ENCODE results near the gene CD1E.
"Not testable (repeated sequence)": the region's sequence is repeated elsewhere in the genome, so short reads cannot be mapped to it uniquely, and the experiment has no call there.

The CD1E gene

GRCh38 chr1:158331106-158331425, 22.6 kb upstream of the CD1E start:
- no peak for TF ChIP-seq Cebpa-rat (IDR thresholded peaks at IDR 0.05)
- no peak overlapping the region for H3K4me3 ChIP-seq

GRCh38 chr1:158331481-158332150, 22.1 kb upstream of the CD1E start, which contains the start of gene CD1B:
Gene CD1B, minus strand, starts transcription at chr1:158331531. Its CDS starts 108 bp downstream, at chr1:158331423.
- no peaks in the 10 kb centered on the region for H3K36me3 ChIP-seq
- no peak within 1 kb of the TSS for H3K4me2 ChIP-seq
- H3K27me3 ChIP-seq: no peaks in the 10 kb centered on the region
- no peak within 1 kb of the TSS for H3K9ac ChIP-seq
- no peaks in the 10 kb centered on the region for H4K20me1 ChIP-seq
- peaks cover 51% of the 10 kb centered on the region for H3K4me1 ChIP-seq
- no peak for TF ChIP-seq Cebpa-rat (IDR thresholded peaks at IDR 0.05)
- H3K9me3 ChIP-seq: peaks cover 3% of the 10 kb centered on the region; the same call in 1 of the 2 replicates
- H3K4me3 ChIP-seq: no peak within 1 kb of the TSS
- H3K27ac ChIP-seq: no peak within 1 kb of the TSS

More at GRCh38 chr1:158331106-158331425, 22.6 kb upstream of the CD1E start:
- peaks cover 3% of the 10 kb centered on the region; the same call in 1 of the 2 replicates for H3K9me3 ChIP-seq
- no peaks in the 10 kb centered on the region for H3K27me3 ChIP-seq
- no peak overlapping the region for H3K27ac ChIP-seq
- H3K4me1 ChIP-seq: peaks cover 46% of the 10 kb centered on the region
- H4K20me1 ChIP-seq: no peaks in the 10 kb centered on the region
- no peak overlapping the region for H3K9ac ChIP-seq
- H3K36me3 ChIP-seq: no peaks in the 10 kb centered on the region
- H3K4me2 ChIP-seq: no peak overlapping the region

- no peaks in the 10 kb centered on the region for H4K20me1 ChIP-seq
- H3K27me3 ChIP-seq: no peaks in the 10 kb centered on the region
- no peaks in the 10 kb centered on the region for H3K9me3 ChIP-seq
- no peaks in the 10 kb centered on the region for H3K36me3 ChIP-seq
- no peak overlapping the region for H3K9ac ChIP-seq
- H3K4me2 ChIP-seq: peak overlapping the region; percentile 69
- H3K4me3 ChIP-seq: no peak overlapping the region
- TF ChIP-seq Cebpa-rat (IDR thresholded peaks at IDR 0.05): no peak
- peaks cover 53% of the 10 kb centered on the region for H3K4me1 ChIP-seq
- no peak overlapping the region for H3K27ac ChIP-seq
Observed at GRCh38 chr1:158333405-158334155, 20.1 kb upstream of the CD1E start.

- Histone ChIP-seq H3K4me2 (peak overlapping the region; percentile 69), H3K27ac (no peak overlapping the region; the same call in 1 of the 2 replicates), H3K9ac (no peak overlapping the region), H3K36me3 (no peaks in the 10 kb centered on the region), H3K9me3 (no peaks in the 10 kb centered on the region), H3K4me3 (no peak overlapping the region), H3K27me3 (no peaks in the 10 kb centered on the region), H4K20me1 (no peaks in the 10 kb centered on the region), H3K4me1 (peaks cover 45% of the 10 kb centered on the region)
- peak; percentile 66; the same call in 1 of the 2 replicates for TF ChIP-seq Cebpa-rat (IDR thresholded peaks at IDR 0.05)
Observed at GRCh38 chr1:158334526-158335212, 19.0 kb upstream of the CD1E start.

GRCh38 chr1:158335213-158335532, 18.5 kb upstream of the CD1E start:
- H3K4me1 ChIP-seq: peaks cover 44% of the 10 kb centered on the region
- H3K9me3 ChIP-seq: no peaks in the 10 kb centered on the region
- TF ChIP-seq Cebpa-rat (IDR thresholded peaks at IDR 0.05): no peak
- no peaks in the 10 kb centered on the region for H3K27me3 ChIP-seq
- H3K9ac ChIP-seq: no peak overlapping the region
- H3K4me3 ChIP-seq: no peak overlapping the region
- peak overlapping the region; percentile 69 for H3K4me2 ChIP-seq
- no peaks in the 10 kb centered on the region for H3K36me3 ChIP-seq
- H4K20me1 ChIP-seq: no peaks in the 10 kb centered on the region
- no peak overlapping the region; the same call in 1 of the 2 replicates for H3K27ac ChIP-seq

GRCh38 chr1:158336413-158336812, 17.3 kb upstream of the CD1E start:
- H3K9ac ChIP-seq, H3K36me3 ChIP-seq, H3K27ac ChIP-seq, H4K20me1 ChIP-seq, H3K4me3 ChIP-seq, H3K27me3 ChIP-seq, H3K9me3 ChIP-seq: not testable (repeated sequence)
- Histone ChIP-seq H3K4me2 (peak overlapping the region; percentile 32), H3K4me1 (peaks cover 44% of the 10 kb centered on the region)

GRCh38 chr1:158348946-158349345, 4.7 kb upstream of the CD1E start:
- H3K4me3 ChIP-seq, H3K36me3 ChIP-seq, H3K4me2 ChIP-seq: not testable (repeated sequence)

GRCh38 chr1:158354255-158354654, 561 bp downstream of the CD1E start:
- H3K4me1 ChIP-seq: peaks cover 21% of the 10 kb centered on the region
- no peaks in the 10 kb centered on the region for H3K27me3 ChIP-seq
- H3K4me2 ChIP-seq: peak overlapping the region; percentile 60
- no peaks in the 10 kb centered on the region for H3K9me3 ChIP-seq
- TF ChIP-seq Cebpa-rat (IDR thresholded peaks at IDR 0.05): no peak
- H3K36me3 ChIP-seq: no peaks in the 10 kb centered on the region
- H4K20me1 ChIP-seq: no peaks in the 10 kb centered on the region
- H3K27ac ChIP-seq: peak overlapping the region; percentile 8; the same call in 1 of the 2 replicates
- no peak overlapping the region for H3K9ac ChIP-seq
- H3K4me3 ChIP-seq: no peak overlapping the region

More at GRCh38 chr1:158348946-158349345, 4.7 kb upstream of the CD1E start:
- H3K9me3 ChIP-seq: peaks cover 19% of the 10 kb centered on the region
- not testable (repeated sequence) for H3K27me3 ChIP-seq, H3K27ac ChIP-seq, H3K9ac ChIP-seq, H4K20me1 ChIP-seq
- peaks cover 15% of the 10 kb centered on the region for H3K4me1 ChIP-seq

GRCh38 chr1:158355773-158356285, 2.1 kb downstream of the CD1E start:
- no peak overlapping the region for H3K4me2 ChIP-seq
- no peak overlapping the region for H3K27ac ChIP-seq
- H3K4me3 ChIP-seq: no peak overlapping the region
- no peak for TF ChIP-seq Cebpa-rat (IDR thresholded peaks at IDR 0.05)
- no peaks in the 10 kb centered on the region for H4K20me1 ChIP-seq
- no peaks in the 10 kb centered on the region for H3K27me3 ChIP-seq
- H3K36me3 ChIP-seq: no peaks in the 10 kb centered on the region
- H3K4me1 ChIP-seq: peaks cover 15% of the 10 kb centered on the region
- H3K9ac ChIP-seq: no peak overlapping the region
- no peaks in the 10 kb centered on the region for H3K9me3 ChIP-seq

- Histone ChIP-seq H3K9ac (no peak overlapping the region), H3K27me3 (no peaks in the 10 kb centered on the region), H3K4me2 (no peak overlapping the region), H3K4me1 (peaks cover 15% of the 10 kb centered on the region), H3K27ac (no peak overlapping the region), H3K9me3 (no peaks in the 10 kb centered on the region), H3K4me3 (no peak overlapping the region), H4K20me1 (no peaks in the 10 kb centered on the region), H3K36me3 (no peaks in the 10 kb centered on the region)
- no peak for TF ChIP-seq Cebpa-rat (IDR thresholded peaks at IDR 0.05)
Observed at GRCh38 chr1:158356616-158357015, 2.9 kb downstream of the CD1E start.
